ENCODE results near the gene ZNF786. TPM values are rescaled to one million over a fixed set of nuclear protein-coding genes. Genes with fewer than 3 reads are reported as not detected.
A peak's percentile ranks its signal among the peaks of the same experiment; 100 is the strongest.

Gene ZNF786
- total and polyA plus RNA-seq, 9 of the 15 experiments (the other 6 are each of a cell fraction or from before 2014, with no cell fraction given) = 0.31 to 5.4 (median 3.0) TPM

- TF ChIP-seq MGA (IDR thresholded peaks at IDR 0.05) (no peak; the same call in 1 of the 2 replicates), ZNF830 (CRISPR knock-in tag; IDR thresholded peaks at IDR 0.05) (peak; percentile 75), XRCC3 (IDR thresholded peaks at IDR 0.05) (no peak), POLR2A (conservative IDR thresholded peaks at IDR 0.05) (peak; percentile 99), RBBP5 (IDR thresholded peaks at IDR 0.05; ENCODE audit: borderline replicate concordance, insufficient read depth, low read length, poor library complexity, severe bottlenecking) (peak; percentile 96), ZNF24 (IDR thresholded peaks at IDR 0.05) (peak; percentile 82; the same call in 1 of the 2 replicates), GTF2E2 (tag; IDR thresholded peaks at IDR 0.05) (peak; percentile 70; the same call in 1 of the 2 replicates), ZNF668 (CRISPR knock-in tag; IDR thresholded peaks at IDR 0.05) (no peak), ATF3 (IDR thresholded peaks at IDR 0.05) (no peak), ATF3 (CRISPR knock-in tag; conservative IDR thresholded peaks at IDR 0.05) (peak; percentile 73), SMC3 (conservative IDR thresholded peaks at IDR 0.05; ENCODE audit: insufficient read depth, low read depth, low read length) (peak; percentile 43; the same call in 1 of the 2 replicates), ZNF146 (CRISPR knock-in tag; IDR thresholded peaks at IDR 0.05; ENCODE audit: unreplicated experiment) (no peak), SIX5 (IDR thresholded peaks at IDR 0.05; ENCODE audit: borderline replicate concordance in 1 of 2, insufficient read depth in 1 of 2, low read depth in 1 of 2, low read length in 2 of 2) (peak; percentile 28 to 45; a peak in 2 of 4 replicates), ZNF586 (CRISPR knock-in tag; conservative IDR thresholded peaks at IDR 0.05) (no peak), ZC3H8 (IDR thresholded peaks at IDR 0.05) (peak; percentile 84; the same call in 1 of the 2 replicates)
Observed at GRCh38 chr7:149125863-149126661, 35.5 kb upstream of the ZNF786 start, which contains the start of gene ZNF425 (continued).
